ENCODE results near the gene CDCA4.

The CDCA4 gene

DNA sequence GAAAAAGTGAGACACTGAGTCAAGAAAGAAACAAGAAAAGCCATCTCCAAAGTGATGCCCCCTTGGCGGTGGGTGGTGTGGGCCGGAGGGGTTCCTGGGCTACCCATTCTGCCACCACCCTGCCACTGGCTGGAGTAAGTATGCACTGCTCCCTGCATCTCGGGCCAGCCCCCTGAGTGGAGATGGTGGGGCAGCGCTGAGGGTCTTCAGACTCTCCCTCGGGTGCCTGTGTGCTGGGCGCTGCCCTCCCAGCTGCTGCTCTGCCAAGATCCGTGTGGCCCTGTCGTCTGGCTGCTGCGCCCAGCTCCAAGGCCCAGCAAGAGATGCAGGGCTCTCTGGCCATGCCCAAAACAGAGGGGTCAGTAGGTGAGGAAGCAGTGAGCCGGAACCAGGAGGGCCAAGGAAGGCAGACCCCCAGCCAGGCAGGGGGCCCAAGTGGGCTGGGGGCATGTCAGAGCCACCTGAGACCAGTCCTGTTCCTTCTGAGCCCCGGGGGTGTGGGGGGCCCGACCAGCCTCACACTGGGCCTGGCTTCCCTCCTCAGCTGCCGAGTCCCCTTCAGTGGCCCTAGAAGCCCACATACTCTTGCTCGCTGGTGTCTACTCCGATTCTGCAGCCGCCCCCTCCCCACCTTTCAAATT is 39.2 kb upstream of the CDCA4 start:
- no peak for TF ChIP-seq FOXM1 (IDR thresholded peaks at IDR 0.05; ENCODE audit: borderline replicate concordance, low read depth)
- TF ChIP-seq, protein P1, sequence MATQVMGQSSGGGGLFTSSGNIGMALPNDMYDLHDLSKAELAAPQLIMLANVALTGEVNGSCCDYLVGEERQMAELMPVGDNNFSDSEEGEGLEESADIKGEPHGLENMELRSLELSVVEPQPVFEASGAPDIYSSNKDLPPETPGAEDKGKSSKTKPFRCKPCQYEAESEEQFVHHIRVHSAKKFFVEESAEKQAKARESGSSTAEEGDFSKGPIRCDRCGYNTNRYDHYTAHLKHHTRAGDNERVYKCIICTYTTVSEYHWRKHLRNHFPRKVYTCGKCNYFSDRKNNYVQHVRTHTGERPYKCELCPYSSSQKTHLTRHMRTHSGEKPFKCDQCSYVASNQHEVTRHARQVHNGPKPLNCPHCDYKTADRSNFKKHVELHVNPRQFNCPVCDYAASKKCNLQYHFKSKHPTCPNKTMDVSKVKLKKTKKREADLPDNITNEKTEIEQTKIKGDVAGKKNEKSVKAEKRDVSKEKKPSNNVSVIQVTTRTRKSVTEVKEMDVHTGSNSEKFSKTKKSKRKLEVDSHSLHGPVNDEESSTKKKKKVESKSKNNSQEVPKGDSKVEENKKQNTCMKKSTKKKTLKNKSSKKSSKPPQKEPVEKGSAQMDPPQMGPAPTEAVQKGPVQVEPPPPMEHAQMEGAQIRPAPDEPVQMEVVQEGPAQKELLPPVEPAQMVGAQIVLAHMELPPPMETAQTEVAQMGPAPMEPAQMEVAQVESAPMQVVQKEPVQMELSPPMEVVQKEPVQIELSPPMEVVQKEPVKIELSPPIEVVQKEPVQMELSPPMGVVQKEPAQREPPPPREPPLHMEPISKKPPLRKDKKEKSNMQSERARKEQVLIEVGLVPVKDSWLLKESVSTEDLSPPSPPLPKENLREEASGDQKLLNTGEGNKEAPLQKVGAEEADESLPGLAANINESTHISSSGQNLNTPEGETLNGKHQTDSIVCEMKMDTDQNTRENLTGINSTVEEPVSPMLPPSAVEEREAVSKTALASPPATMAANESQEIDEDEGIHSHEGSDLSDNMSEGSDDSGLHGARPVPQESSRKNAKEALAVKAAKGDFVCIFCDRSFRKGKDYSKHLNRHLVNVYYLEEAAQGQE (IDR thresholded peaks at IDR 0.05; ENCODE audit: low read depth) = no peak
- no peak for TF ChIP-seq EGR1 (IDR thresholded peaks at IDR 0.05)
- TF ChIP-seq, protein P2, sequence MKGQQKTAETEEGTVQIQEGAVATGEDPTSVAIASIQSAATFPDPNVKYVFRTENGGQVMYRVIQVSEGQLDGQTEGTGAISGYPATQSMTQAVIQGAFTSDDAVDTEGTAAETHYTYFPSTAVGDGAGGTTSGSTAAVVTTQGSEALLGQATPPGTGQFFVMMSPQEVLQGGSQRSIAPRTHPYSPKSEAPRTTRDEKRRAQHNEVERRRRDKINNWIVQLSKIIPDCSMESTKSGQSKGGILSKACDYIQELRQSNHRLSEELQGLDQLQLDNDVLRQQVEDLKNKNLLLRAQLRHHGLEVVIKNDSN (IDR thresholded peaks at IDR 0.05) = no peak
- TF ChIP-seq CREB1 (IDR thresholded peaks at IDR 0.05; ENCODE audit: low read depth) = no peak
- TF ChIP-seq ZBTB7A (IDR thresholded peaks at IDR 0.05; ENCODE audit: low read depth) = no peak
- TF ChIP-seq CEBPB (IDR thresholded peaks at IDR 0.05) = no peak
- TF ChIP-seq EP300 (IDR thresholded peaks at IDR 0.05; ENCODE audit: borderline replicate concordance) = no peak
- TF ChIP-seq NFIC (IDR thresholded peaks at IDR 0.05) = no peak
- TF ChIP-seq RAD21 (IDR thresholded peaks at IDR 0.05; ENCODE audit: low read depth) = no peak
- TF ChIP-seq TCF12 (IDR thresholded peaks at IDR 0.05; ENCODE audit: low read depth) = no peak

DNA sequence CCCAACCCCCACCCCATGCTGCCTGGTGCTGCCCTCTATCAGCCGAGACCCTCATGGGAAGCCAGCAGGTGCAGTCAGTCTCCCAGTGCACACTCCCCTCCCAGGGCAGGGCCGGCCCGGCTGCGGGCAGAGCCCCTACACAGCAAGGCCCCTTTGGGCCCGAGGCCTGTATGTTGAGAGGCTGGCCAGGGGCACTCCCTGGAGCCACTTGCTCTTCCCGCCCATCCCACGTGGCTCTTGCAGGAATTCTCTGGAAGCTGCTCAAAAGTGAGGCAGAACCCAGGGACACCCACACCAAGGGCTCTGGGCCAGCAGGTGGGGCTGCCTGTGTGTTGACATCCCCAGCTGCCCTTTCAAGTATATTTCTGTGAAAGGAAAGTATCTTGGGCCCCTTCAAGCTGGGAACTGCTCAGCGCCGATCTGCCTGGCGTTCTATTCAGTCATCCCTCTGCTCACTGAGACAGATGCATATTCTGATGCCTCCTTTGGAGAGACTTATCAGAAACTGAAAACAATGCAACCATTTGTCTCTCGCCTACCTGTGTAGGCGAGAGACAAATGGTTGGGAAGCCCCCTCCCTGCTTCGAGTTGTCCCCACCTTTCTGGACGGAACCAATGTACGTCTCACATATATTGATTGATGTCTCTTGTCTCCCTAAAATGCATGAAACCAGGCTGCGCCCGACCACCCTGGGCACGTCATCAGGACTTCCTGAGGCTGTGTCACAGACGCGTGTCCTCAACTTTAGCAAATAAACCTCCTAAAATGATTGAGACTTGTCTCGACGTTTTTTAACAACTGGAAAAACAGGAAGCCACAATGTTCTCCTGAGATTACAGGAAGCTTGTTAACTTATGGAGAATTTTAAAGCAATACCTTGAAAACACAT is 38.4 kb upstream of the CDCA4 start:
- TF ChIP-seq, protein P2 (IDR thresholded peaks at IDR 0.05) = peak; percentile 54
- TF ChIP-seq, protein P3, sequence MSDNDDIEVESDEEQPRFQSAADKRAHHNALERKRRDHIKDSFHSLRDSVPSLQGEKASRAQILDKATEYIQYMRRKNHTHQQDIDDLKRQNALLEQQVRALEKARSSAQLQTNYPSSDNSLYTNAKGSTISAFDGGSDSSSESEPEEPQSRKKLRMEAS (IDR thresholded peaks at IDR 0.05) = peak; percentile 51; the same call in 1 of the 2 replicates
- no peak for TF ChIP-seq FOXM1 (IDR thresholded peaks at IDR 0.05; ENCODE audit: borderline replicate concordance, low read depth)

DNA sequence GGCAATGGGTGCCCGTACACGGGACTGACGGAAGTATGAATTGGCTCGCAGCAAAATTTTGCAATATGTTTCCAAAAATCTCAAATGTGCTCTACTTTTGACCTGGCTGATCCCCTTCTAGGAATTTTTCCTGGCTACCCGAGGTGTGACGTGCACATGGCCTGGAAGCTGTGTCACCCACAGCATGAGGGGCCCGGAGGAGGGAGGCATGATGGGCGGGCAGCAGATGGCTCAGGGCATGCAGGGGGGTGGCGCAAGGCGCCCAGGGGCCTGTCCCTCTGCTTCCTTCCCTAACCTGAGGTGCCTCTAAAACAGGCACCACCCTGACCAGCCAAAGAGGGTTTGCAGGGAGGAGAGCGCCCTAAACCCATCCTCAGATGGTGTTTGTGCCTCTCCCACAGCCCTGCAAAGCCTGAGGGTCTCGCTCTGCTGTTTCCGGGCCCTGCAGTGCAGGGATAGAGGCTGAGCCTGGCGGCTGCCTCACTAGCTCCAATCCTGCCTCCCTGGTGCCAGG is 37.7 kb upstream of the CDCA4 start:
- TF ChIP-seq EP300 (IDR thresholded peaks at IDR 0.05; ENCODE audit: borderline replicate concordance) (no peak), ZBTB7A (IDR thresholded peaks at IDR 0.05; ENCODE audit: low read depth) (no peak), TEAD4 (IDR thresholded peaks at IDR 0.05) (no peak), RAD21 (IDR thresholded peaks at IDR 0.05; ENCODE audit: low read depth) (no peak), FOXM1 (IDR thresholded peaks at IDR 0.05; ENCODE audit: borderline replicate concordance, low read depth) (no peak), TCF12 (IDR thresholded peaks at IDR 0.05; ENCODE audit: low read depth) (no peak)
- TF ChIP-seq, protein P3 (IDR thresholded peaks at IDR 0.05) = no peak

DNA sequence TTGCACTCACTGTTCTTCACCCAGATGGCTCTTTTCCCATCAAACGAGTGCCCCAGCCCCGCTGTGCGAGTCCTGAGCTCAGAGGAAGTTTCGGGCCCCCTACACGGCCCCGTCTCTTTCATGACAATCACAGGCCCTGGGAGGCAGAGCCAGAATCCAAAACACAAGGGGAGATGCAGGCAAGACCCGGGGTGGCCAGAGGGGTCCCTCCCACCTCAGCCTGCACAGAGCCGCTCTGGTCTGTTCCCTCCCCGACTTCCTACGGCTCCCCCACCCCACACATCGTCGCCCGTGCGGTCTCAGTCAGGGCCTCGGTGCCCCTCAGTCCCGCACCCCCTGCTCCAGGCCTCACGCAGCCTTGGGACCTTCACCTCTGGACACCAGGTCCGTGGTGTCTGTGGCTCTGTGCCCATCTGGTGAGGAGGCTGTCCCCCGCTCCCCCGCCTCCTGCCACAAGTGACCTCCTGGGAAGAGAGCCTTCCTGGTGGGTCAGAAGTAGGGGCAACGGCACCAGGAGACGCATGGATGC is 35.5 kb upstream of the CDCA4 start:
- TF ChIP-seq, protein P1 (IDR thresholded peaks at IDR 0.05; ENCODE audit: low read depth) = no peak

DNA sequence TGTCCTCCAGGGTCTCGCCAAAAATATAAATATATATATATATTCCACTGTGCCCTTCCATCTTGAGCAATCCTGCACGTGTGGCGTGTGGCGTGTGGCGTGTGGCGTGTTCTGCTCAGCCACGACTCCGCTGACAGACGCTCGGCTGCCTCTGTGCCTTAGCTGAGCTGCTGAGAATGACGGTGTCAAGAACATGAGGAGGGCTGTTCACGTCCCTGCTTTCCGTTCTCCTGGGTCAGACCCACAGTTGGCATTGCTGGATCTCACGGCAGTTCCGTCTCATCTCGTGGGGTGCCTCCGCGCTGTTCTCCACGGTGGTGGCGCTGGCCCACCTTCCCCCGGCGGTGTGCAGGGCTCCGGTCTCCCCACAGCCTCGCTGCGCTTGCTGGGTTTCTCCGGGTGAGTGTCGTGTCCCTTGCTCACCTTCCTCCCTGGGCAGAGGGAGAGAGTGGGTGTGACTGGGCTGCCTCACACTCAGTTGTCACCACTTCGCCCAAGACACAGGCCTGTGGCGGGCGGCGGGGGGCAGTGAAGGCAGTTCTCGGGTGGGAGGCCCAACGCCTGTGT is 34.9 kb upstream of the CDCA4 start:
- no peak for TF ChIP-seq EP300 (IDR thresholded peaks at IDR 0.05; ENCODE audit: borderline replicate concordance)
- TF ChIP-seq EGR1 (IDR thresholded peaks at IDR 0.05) = no peak
- TF ChIP-seq TCF12 (IDR thresholded peaks at IDR 0.05; ENCODE audit: low read depth) = no peak
- TF ChIP-seq CEBPB (IDR thresholded peaks at IDR 0.05) = no peak
- TF ChIP-seq ZBTB7A (IDR thresholded peaks at IDR 0.05; ENCODE audit: low read depth) = no peak
- TF ChIP-seq CREB1 (IDR thresholded peaks at IDR 0.05; ENCODE audit: low read depth) = no peak
- TF ChIP-seq RAD21 (IDR thresholded peaks at IDR 0.05; ENCODE audit: low read depth) = no peak
- no peak for TF ChIP-seq FOXM1 (IDR thresholded peaks at IDR 0.05; ENCODE audit: borderline replicate concordance, low read depth)
- no peak for TF ChIP-seq TAF1 (IDR thresholded peaks at IDR 0.05; ENCODE audit: low read depth)
- no peak for TF ChIP-seq YY1 (IDR thresholded peaks at IDR 0.05; ENCODE audit: low read depth)
- TF ChIP-seq NFIC (IDR thresholded peaks at IDR 0.05) = no peak
- TF ChIP-seq, protein P2 (IDR thresholded peaks at IDR 0.05) = no peak
- TF ChIP-seq TEAD4 (IDR thresholded peaks at IDR 0.05) = no peak
- TF ChIP-seq, protein P3 (IDR thresholded peaks at IDR 0.05) = no peak
- TF ChIP-seq, protein P1 (IDR thresholded peaks at IDR 0.05; ENCODE audit: low read depth) = no peak
